Thyroid gland (tissue), 4 donors: ENCODE results near the gene NEUROD1.

ENCODE experiments used
- CTCF ChIP-seq, 6 experiments: fragments of 200-600 bp in 3 of 6; fragments of 450-650 bp in 3 of 6; sonication (generic) in 3 of 6; IDR thresholded peaks; one replicate each; pipeline ENCODE4 v1.5.1; 2016 to 2019; ENCODE audit warnings: antibody characterized with exemption in 6 of 6, mild to moderate bottlenecking in 2 of 6, inconsistent platforms in 1 of 6, moderate library complexity in 1 of 6
- POLR2A ChIP-seq, 2 donors: fragments of 450-650 bp; IDR thresholded peaks; one replicate each; pipeline ENCODE4 v1.6.1; 2017; ENCODE audit warnings: antibody characterized with exemption in 2 of 2, mild to moderate bottlenecking in 2 of 2, moderate library complexity in 1 of 2

GRCh38 chr2:181677912-181678586, 2.3 kb downstream of the NEUROD1 start:
- TF ChIP-seq CTCF (IDR thresholded peaks at IDR 0.05) (no peak), POLR2A (IDR thresholded peaks at IDR 0.05) (no peak)
